ENCODE results near the gene MTARC2. TPM values are rescaled to one million over a fixed set of nuclear protein-coding genes. Genes with fewer than 3 reads are reported as not detected.

Gene MTARC2
- polyA plus RNA-seq, 1 donor from 2014 or later, result not detected

GRCh38 chr1:220701974-220702373 is 46.1 kb upstream of the MTARC2 start:
- Histone ChIP-seq H3K27me3 (ENCODE audit: insufficient read depth, low read depth, low read length) (no peaks in the 10 kb centered on the region), H3K9me3 (ENCODE audit: low read length) (no peaks in the 10 kb centered on the region), H3K79me2 (replicated peaks; ENCODE audit: insufficient read depth, low read length) (no peaks in the 10 kb centered on the region), H3K4me2 (ENCODE audit: low read length) (no peak overlapping the region), H3F3A (ENCODE audit: insufficient read depth, low read length, poor library complexity, severe bottlenecking) (no peaks in the 10 kb centered on the region), H3K36me3 (ENCODE audit: insufficient read depth, low read length) (no peaks in the 10 kb centered on the region), H3K27ac (ENCODE audit: low read length) (no peak overlapping the region), H3K9me2 (ENCODE audit: insufficient read depth, low read length) (no peaks in the 10 kb centered on the region), H3K9ac (ENCODE audit: low read length) (no peak overlapping the region), H3K4me3 (ENCODE audit: low read length) (no peak overlapping the region), H2AFZ (ENCODE audit: low read depth, low read length) (no peak overlapping the region), H4K20me1 (ENCODE audit: insufficient read depth) (no peaks in the 10 kb centered on the region)
- TF ChIP-seq MXI1 (conservative IDR thresholded peaks at IDR 0.05; ENCODE audit: poor library complexity, severe bottlenecking), result no peak
- TF ChIP-seq EZH2 (IDR thresholded peaks at IDR 0.05; ENCODE audit: borderline replicate concordance, insufficient read depth, low read length, poor library complexity, severe bottlenecking), result no peak
- TF ChIP-seq CTCF (IDR thresholded peaks at IDR 0.05; ENCODE audit: poor library complexity, severe bottlenecking), result no peak
- TF ChIP-seq RAD21 (conservative IDR thresholded peaks at IDR 0.05), result no peak
- TF ChIP-seq SMC3 (conservative IDR thresholded peaks at IDR 0.05; ENCODE audit: poor library complexity), result no peak
- TF ChIP-seq REST (IDR thresholded peaks at IDR 0.05; ENCODE audit: borderline replicate concordance), result no peak
- TF ChIP-seq TAF1 (IDR thresholded peaks at IDR 0.05; ENCODE audit: low read depth), result no peak
- TF ChIP-seq POLR2AphosphoS5 (IDR thresholded peaks at IDR 0.05), result no peak
- no peak for TF ChIP-seq EP300 (conservative IDR thresholded peaks at IDR 0.05; ENCODE audit: poor library complexity, severe bottlenecking)

- TF ChIP-seq REST (IDR thresholded peaks at IDR 0.05; ENCODE audit: borderline replicate concordance) (no peak), EZH2 (IDR thresholded peaks at IDR 0.05; ENCODE audit: borderline replicate concordance, insufficient read depth, low read length, poor library complexity, severe bottlenecking) (no peak), TAF1 (IDR thresholded peaks at IDR 0.05; ENCODE audit: low read depth) (no peak), SMC3 (conservative IDR thresholded peaks at IDR 0.05; ENCODE audit: poor library complexity) (no peak), POLR2AphosphoS5 (IDR thresholded peaks at IDR 0.05) (no peak), RAD21 (conservative IDR thresholded peaks at IDR 0.05) (no peak), MXI1 (conservative IDR thresholded peaks at IDR 0.05; ENCODE audit: poor library complexity, severe bottlenecking) (no peak), EP300 (conservative IDR thresholded peaks at IDR 0.05; ENCODE audit: poor library complexity, severe bottlenecking) (no peak), CTCF (IDR thresholded peaks at IDR 0.05; ENCODE audit: poor library complexity, severe bottlenecking) (no peak)
- Histone ChIP-seq H2AFZ (ENCODE audit: low read depth, low read length) (no peak overlapping the region), H3F3A (ENCODE audit: insufficient read depth, low read length, poor library complexity, severe bottlenecking) (no peaks in the 10 kb centered on the region), H3K4me2 (ENCODE audit: low read length) (no peak overlapping the region), H3K9me2 (ENCODE audit: insufficient read depth, low read length) (no peaks in the 10 kb centered on the region), H3K36me3 (ENCODE audit: insufficient read depth, low read length) (no peaks in the 10 kb centered on the region), H3K79me2 (replicated peaks; ENCODE audit: insufficient read depth, low read length) (no peaks in the 10 kb centered on the region), H3K9me3 (ENCODE audit: low read length) (no peaks in the 10 kb centered on the region), H4K20me1 (ENCODE audit: insufficient read depth) (no peaks in the 10 kb centered on the region), H3K9ac (ENCODE audit: low read length) (no peak overlapping the region), H3K27me3 (ENCODE audit: insufficient read depth, low read depth, low read length) (no peaks in the 10 kb centered on the region), H3K4me3 (ENCODE audit: low read length) (no peak overlapping the region), H3K27ac (ENCODE audit: low read length) (no peak overlapping the region)
These were observed 45.3 kb upstream of the MTARC2 start for GRCh38 chr1:220702733-220703270.
